NCI-H1694 (cell line): Measurements from ENCODE around the gene PCDHGA6.

Source experiments
- DNase-seq: peaks from one replicate; lab custom pipeline; 2025; lab: John Stamatoyannopoulos, UW

Gene PCDHGA6

GRCh38 chr5:141419074-141419880 lies 45.6 kb downstream of the PCDHGA6 start:
- no peak for DNase-seq

GRCh38 chr5:141420855-141421488 lies 47.3 kb downstream of the PCDHGA6 start, which contains the start of gene PCDHGA11:
Gene PCDHGA11, plus strand, starts transcription at chr5:141421051. Its CDS starts 177 bp downstream, at chr5:141421228.
- no peak for DNase-seq

- no peak for DNase-seq
Observed at GRCh38 chr5:141421489-141421855, 47.8 kb downstream of the PCDHGA6 start.

- DNase-seq: no peak
Observed at GRCh38 chr5:141422742-141423291, 49.1 kb downstream of the PCDHGA6 start.

- no peak for DNase-seq
Observed at GRCh38 chr5:141427783-141428426, 54.2 kb downstream of the PCDHGA6 start.
